HG03342 (cell line): ENCODE data around the gene PRKCE.
A peak's percentile ranks its signal among the peaks of the same experiment; 100 is the strongest.
"Not testable (repeated sequence)": the region's sequence is repeated elsewhere in the genome, so short reads cannot be mapped to it uniquely, and the experiment has no call there.

Experiments
- ATAC-seq: cut with Tn5 transposase; IDR thresholded peaks from one replicate; pipeline ENCODE4 v1.9.1; 2021; ENCODE audit warnings: mild to moderate bottlenecking, moderate library complexity; ENCODE audit not compliant: unreplicated experiment

The PRKCE gene

GRCh38 chr2:45695480-45696007 lies 44.1 kb downstream of the PRKCE start:
- peak; percentile 51 for ATAC-seq

GRCh38 chr2:45696708-45697107 lies 45.2 kb downstream of the PRKCE start:
- ATAC-seq = no peak

DNA sequence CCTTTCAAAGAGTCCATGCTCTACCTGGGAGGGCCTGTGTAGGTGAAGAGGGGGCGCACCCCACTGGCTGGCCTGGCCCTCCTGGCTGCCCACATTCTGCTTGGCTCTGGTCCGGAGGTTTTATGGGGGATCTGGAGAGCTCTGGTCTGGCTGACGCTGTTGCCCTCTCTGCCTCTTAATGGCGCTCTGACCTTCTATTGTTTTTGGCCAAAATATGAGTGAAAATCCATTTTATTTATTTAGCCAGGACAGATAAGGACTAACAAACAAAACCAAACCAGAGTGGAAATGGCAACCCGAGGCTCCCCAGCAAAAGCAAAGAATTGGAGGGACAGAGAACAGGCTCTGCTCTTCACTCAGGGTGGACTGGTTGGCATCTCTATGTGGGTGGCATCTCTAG lies 45.7 kb downstream of the PRKCE start:
- no peak for ATAC-seq

- ATAC-seq = no peak
These were observed 47.1 kb downstream of the PRKCE start for GRCh38 chr2:45698554-45698953.

- ATAC-seq = peak; percentile 59
These were observed 47.7 kb downstream of the PRKCE start for GRCh38 chr2:45699032-45699658.

- ATAC-seq = no peak
These were observed 49.0 kb downstream of the PRKCE start for GRCh38 chr2:45700407-45701013.

- no peak for ATAC-seq
These were observed 53.8 kb downstream of the PRKCE start for GRCh38 chr2:45705233-45705632.

DNA sequence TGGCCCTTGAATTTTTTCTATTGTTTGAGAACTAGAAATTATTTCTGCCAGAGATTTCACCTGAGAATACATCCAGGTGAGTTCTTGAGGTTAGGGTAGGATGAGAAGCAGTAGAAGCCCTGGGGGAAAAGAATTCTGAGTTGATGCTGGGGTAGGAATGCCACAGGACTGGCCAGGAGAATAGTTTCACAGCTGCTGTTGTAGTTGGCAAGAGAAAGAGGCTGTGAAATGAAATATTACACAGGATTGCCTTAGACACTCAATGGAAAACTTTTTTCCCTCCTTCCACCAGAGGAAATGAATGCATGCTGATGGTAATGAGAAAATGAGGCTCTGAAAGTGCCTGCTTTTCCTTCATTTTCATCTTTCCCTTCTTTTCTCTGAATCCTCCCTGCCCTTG lies 54.6 kb downstream of the PRKCE start:
- ATAC-seq = no peak

- no peak for ATAC-seq
These were observed 55.5 kb downstream of the PRKCE start for GRCh38 chr2:45707006-45707405.

DNA sequence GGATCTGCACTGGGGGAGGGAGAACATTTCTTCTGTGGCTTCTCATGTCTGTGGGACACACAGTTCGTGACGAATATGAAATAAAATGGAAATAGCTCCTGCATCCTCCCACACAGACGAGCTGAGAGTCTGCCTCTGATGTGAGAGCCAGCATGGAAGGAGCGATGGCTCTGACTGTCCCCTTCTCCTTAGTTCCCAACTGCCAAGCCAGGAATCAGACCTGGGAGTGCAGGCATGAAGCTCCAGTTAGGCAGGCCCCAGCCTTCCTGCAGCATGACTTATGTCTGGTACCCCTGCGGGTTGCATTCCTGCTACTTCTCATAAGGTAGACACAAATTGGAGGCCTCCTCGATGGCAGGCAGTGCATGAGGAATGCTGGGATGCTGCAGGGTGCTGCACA lies 56.2 kb downstream of the PRKCE start:
- ATAC-seq = no peak

DNA sequence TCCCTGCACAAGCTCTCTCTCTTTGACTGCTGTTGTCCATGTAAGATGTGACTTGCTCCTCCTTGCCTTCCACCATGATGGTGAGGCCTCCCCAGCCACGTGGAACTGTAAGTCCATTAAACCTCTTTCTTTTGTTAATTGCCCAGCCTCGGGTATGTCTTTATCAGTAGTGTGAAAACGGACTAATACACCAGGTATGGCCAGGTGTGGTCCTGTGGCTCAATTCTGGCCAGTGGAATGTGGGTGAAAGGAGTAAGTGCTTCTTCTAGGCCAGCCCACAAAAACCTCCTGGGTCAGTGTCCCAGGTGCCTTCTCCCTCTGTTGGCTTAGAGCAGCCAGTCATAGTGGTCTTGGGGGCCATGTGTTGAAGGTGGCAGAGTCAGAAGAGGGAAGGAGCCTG lies 57.0 kb downstream of the PRKCE start:
- ATAC-seq = no peak

DNA sequence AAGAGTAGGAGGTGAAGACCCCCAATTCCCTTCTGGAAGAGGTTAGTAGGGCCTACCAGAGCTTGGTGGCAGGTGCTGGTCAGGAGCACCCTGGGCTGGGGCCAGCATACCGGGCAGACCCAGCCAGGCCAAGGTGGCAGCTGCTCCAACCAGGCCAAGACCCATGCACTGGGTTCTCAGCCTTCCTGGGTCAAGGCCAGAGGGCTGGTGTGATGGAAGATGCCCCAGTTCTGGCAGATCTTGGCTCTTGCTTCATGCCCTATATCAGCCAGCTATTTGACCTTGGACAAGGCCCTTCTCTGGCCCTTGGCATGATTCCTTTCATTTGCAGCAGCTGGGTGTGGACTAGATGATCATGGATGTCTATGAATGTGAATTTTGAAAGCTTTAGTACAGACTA lies 57.7 kb downstream of the PRKCE start:
- no peak for ATAC-seq

GRCh38 chr2:45710468-45710867 lies 59.0 kb downstream of the PRKCE start:
- no peak for ATAC-seq

- ATAC-seq = no peak
These were observed 59.7 kb downstream of the PRKCE start for GRCh38 chr2:45711224-45711623.

DNA sequence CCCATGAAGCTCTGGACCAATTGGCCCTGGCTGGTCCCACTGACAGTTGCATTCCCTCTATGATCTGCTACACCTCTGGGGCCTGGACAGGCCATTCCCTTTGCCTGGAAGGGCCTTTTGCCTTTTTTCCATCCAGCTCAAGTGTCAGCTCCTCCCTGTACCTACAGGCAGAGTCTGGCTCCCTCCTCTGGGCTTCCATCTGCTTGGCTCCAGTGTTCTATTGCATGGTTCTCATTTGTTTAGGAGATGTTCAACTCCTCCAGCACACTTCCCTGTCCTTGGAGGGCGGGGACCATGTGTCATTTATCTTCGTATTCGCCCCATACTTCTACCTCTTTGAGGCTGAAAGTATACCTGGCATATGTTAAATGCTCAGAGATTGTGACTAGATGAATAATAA lies 61.1 kb downstream of the PRKCE start:
- ATAC-seq = no peak

GRCh38 chr2:45713136-45713535 lies 61.7 kb downstream of the PRKCE start:
- ATAC-seq = no peak

DNA sequence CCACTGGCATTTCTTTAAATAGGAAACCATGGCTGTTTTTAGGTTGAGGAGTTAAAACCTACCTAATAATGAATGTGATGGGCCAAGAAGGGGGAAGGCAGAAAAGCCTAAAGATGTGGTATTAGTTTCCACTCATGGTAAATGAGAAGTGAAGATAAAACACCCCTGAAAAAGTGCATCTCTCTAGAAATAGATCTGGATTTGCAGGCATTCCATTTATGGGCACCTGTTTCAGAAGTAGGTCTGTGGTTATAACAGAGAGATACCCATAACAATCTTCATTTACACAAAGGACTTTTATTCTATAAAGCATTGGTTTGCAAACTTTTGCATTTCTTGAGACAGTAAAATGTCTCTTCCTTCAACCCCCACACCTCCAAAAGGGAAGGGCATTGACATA lies 62.1 kb downstream of the PRKCE start:
- peak; percentile 54 for ATAC-seq

DNA sequence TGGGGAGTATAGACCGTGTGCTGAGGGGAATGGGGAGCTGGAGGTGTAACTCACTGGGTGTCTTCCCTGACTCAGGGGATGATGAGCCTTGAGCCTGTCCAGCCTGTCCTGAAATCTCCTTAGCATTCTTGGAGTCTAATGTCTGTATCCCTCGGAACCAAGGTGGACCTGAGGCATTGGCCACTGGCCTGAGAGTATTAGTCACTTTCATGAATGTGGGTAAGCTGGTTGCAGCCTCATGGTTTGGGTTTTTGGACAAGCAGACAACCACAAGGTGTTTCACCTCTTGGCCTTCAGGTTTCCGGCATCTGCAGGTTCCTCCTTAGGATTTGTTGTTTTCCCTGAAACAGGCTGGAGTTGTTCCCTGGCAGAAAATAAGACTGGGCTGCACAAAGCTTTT lies 63.2 kb downstream of the PRKCE start:
- no peak for ATAC-seq

GRCh38 chr2:45715601-45716379 lies 64.3 kb downstream of the PRKCE start:
- no peak for ATAC-seq

- ATAC-seq = not testable (repeated sequence)
These were observed 65.0 kb downstream of the PRKCE start for GRCh38 chr2:45716432-45716831.

- ATAC-seq = no peak
These were observed 65.4 kb downstream of the PRKCE start for GRCh38 chr2:45716915-45717314.

DNA sequence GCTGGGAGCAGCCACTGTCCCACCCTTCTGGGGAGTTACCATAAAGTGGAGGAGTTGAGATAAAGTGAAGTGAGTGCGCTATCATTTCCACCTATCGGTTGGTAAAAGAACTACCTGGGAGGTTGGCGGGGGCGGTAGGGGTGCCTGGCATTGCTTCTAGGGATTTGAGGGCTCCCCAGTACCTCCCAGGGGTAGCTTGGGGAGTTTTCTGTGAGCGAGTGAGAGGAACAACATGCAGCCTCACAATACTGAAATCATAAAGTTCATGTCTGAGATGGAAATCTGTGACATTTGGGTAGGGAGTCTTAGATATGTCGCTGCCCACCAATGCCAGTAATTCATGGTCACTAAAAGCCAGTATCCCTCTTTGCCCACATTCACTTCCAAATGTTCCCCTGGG lies 68.7 kb downstream of the PRKCE start:
- ATAC-seq = no peak
